HG03457 (cell line): ENCODE measurements around the gene FRK.
"Not testable (repeated sequence)": the region's sequence is repeated elsewhere in the genome, so short reads cannot be mapped to it uniquely, and the experiment has no call there.

Experiments used
- ATAC-seq: cut with Tn5 transposase; IDR thresholded peaks from one replicate; pipeline ENCODE4 v1.9.1; 2021; ENCODE audit warnings: moderate number of reproducible peaks; ENCODE audit not compliant: unreplicated experiment

FRK gene, protein sequence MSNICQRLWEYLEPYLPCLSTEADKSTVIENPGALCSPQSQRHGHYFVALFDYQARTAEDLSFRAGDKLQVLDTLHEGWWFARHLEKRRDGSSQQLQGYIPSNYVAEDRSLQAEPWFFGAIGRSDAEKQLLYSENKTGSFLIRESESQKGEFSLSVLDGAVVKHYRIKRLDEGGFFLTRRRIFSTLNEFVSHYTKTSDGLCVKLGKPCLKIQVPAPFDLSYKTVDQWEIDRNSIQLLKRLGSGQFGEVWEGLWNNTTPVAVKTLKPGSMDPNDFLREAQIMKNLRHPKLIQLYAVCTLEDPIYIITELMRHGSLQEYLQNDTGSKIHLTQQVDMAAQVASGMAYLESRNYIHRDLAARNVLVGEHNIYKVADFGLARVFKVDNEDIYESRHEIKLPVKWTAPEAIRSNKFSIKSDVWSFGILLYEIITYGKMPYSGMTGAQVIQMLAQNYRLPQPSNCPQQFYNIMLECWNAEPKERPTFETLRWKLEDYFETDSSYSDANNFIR

DNA sequence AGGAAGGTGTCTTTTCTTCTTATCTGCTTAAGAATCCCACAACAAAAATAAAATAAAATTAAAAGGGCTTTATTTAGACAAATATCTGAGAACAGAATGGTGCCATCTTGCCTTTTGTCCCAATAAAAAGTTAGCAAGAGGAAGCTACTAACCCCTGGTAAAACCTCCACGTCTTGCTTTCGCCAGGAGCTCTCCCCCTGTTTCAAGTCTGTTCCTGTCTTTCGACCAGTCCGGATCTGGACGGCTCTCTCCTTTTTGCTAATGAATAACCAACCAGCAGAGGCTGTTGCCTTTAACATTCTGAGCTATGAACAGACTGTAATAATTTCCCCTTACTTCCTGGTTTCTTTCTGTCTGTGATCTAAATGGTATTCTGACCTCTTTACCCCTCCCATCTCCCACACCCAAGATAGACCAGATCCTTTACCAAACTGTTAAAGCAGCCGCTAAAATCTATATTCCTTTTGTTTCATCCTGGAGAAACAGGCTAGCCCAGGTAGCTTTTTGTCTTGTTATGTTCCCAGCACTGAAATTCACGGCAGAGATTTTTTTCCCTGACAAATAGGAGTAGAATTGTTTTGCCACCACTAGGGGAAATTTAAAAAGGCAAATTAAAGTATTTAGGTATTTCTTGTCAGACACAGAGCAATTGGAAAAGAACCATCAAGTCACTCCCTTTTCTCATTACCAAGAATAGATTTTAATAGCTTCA, at the start of gene FRK:
TSS of gene FRK (minus strand) at position 320 of the 712 bp plus-strand sequence. CDS start 580 bp downstream, outside the sequence.
- ATAC-seq, result no peak

- no peak for ATAC-seq
Measured at GRCh38 chr6:116108836-116109235, 48.1 kb upstream of the FRK start.

- no peak for ATAC-seq
Measured at GRCh38 chr6:116106146-116106545, 45.5 kb upstream of the FRK start.

GRCh38 chr6:116105247-116105646, 44.6 kb upstream of the FRK start:
- no peak for ATAC-seq

- no peak for ATAC-seq
Measured at GRCh38 chr6:116104636-116105035, 43.9 kb upstream of the FRK start.

GRCh38 chr6:116102873-116103272, 42.2 kb upstream of the FRK start:
- no peak for ATAC-seq

DNA sequence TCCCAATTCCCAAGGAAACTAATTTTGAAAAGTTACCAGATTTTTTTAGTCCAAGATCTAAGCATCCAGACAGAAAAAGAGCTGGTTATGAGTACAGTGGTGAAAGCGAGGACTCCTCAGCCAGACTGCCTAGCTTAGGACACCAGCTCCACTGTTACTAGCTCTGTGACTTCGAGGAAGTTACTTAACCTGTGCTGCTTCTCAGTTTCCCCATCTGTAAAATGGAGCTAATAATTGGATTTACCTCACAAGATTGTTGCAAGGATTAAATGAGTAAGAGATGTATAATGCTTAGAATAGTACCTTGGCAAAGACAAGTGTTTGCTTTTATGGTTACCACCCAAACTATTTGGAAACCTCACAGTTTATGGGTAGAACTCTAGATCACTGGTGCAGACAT, 41.1 kb upstream of the FRK start:
- no peak for ATAC-seq

GRCh38 chr6:116101302-116101718, 40.6 kb upstream of the FRK start:
- peak; percentile 46 for ATAC-seq

GRCh38 chr6:116100419-116101301, 40.0 kb upstream of the FRK start, which contains the start of gene NT5DC1:
Gene NT5DC1 (plus strand): TSS chr6:116100853. CDS start chr6:116100931, 78 bp downstream.
- peak; percentile 87 for ATAC-seq

GRCh38 chr6:116099036-116099435, 38.3 kb upstream of the FRK start:
- ATAC-seq, result no peak

DNA sequence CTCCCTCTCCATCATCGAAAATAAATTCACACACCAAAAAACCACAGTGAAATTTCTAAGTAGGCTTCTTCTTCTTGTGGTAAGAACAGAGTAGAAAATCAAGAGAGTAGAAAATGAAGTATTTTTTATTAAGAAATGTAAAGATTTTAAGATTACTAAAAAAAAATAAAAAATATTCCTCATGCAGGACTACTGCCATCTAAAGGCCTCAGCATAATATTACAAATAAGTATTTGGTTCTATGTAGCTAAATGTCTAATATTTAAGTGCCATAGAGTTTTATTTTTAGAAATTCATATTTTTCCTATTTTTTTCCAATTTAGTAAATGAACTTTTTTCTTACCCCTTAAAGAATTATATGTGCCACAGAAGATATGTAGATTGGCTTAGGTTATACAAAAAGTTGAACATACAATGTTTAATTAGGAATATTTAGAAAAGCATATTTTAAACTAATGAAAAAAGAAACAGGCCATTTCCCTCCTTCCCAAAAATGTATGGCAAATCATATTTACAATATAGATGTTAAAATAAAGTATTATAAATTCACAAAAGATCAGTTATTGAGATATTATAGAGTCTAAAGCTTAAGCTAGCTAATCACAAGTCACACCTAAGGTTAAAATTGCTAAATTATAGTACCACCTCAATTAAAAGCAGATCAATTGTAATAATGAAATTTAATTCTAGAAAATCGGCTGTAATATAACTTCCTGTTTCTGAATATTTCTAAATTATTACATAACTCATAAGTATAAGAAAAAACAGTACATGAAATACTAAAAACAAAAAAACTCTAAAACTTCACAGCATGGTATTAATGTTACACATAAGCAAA, 36.5 kb upstream of the FRK start:
- ATAC-seq, result no peak

DNA sequence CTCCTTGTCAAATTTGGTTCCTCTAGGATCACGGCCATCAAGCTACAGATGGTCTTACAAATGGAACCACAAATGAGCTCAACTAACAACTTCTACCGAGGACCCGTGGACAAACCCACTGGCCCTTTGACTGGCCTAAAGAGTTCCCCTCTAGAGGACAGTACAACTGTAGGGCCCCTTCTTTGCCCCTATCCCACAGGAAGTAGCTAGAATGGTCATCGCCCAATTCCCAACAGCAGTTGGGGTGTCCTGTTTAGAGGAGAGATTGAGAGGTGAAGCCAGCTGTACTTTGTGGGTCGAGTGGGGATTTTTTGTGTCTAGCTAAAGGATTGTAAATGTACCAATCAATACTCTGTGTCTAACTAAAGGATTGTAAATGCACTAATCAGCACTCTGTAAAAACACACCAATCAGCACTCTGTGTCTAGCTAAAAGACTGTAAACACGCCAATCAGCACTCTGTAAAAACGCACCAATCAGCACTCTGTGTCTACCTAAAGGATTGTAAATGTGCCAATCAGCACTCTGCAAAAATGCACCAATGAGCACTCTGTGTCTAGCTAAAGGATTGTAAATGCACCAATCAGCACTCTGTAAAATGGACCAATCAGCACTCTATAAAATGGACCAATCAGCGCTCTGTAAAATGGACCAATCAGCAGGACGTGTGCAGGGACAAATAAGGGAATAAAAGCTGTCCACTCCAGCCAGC, 35.5 kb upstream of the FRK start:
- not testable (repeated sequence) for ATAC-seq

DNA sequence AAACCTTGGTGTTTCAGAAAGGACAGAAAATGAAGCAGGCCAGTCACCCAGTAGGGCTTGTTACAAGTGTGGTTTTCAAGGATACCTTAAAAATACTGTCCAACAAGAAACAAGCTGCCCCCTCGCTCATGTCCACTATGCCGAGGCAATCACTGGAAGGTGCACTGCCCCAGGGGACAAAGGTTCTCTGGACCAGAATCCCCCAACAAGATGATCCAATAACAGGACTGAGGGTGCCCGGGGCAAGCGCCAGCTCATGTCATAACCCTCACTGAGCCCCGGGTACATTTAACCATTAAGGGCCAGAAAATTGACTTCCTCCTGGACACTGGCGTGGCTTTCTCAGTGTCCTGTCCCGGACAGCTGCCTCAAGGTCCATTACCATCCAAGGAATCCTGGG, 33.4 kb upstream of the FRK start:
- ATAC-seq, result no peak

DNA sequence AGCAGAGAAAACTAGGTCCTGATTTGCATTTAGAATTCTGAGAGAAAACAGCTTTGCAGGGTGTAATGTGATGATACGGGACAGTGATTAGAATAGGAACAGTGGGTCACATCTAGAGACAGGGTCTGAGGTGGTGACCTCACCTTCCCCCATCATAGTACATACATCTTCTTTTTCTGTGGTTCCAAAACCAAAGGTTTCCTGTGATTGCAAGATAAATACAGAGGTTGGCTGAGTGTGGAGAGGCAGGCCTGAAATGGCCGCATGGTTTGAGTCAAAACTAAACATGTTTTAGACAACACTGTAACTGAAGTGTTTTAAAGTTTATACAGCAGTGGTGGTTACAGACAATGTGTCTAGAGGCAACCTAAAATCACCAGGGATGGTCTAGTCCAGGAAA, 29.6 kb upstream of the FRK start:
- ATAC-seq, result peak; percentile 68

DNA sequence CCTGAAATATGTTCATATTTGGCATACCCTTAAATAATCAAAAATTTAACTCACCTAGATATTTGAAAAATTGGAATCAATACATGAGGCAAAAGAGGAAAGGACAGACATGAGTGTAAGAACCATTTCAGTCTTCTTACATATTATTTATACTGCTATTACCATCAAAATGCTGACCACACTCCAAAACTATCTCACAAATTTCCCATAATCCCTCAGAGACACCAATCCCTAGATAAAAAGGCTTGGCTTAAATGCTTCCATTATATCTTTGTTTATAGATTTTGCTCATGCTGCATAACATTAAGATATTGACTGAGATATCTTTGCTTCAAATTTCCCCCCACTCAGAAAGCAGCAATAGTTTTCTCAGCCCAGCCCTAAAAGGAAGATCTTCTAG, 28.3 kb upstream of the FRK start:
- ATAC-seq, result no peak

- peak; percentile 91 for ATAC-seq
Measured at GRCh38 chr6:116087437-116088027, 26.8 kb upstream of the FRK start.

DNA sequence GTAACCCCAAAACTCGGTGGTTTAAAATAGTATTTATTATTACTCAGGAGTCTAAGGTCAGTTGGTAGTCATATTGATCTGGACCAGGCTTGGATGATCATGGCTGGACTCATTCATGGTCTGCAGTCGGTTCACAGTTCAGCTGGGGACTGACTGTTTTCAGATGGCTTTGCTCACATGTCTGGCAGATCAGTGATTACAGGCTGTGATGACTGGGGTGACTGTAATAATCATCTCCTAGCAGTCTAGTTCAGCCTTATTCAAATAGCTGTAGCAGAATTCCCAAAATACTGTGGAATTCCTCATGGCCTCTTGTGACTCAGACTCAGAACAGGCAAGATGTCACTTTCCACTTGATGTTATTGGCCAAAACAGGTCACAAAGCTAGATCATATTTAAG, 23.6 kb upstream of the FRK start:
- no peak for ATAC-seq

DNA sequence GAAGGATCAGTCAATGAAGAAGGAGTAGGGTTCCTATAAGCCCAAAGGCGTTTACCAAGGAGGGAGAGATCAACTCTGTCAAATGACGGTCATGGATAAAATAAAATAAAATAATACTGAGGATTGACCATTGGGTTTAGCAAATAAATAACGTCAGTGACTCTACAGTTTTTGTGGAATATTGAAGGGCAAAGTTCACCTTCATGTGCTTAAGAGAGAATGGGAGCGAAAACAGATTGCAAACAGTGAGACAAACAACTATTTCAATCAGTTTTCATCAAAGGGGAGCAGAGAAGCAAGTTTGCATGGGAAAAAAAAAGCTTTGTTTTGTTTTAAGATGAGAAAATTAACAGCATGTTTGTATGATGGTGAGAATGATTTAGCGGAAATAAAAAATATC, 22.4 kb upstream of the FRK start:
- no peak for ATAC-seq

DNA sequence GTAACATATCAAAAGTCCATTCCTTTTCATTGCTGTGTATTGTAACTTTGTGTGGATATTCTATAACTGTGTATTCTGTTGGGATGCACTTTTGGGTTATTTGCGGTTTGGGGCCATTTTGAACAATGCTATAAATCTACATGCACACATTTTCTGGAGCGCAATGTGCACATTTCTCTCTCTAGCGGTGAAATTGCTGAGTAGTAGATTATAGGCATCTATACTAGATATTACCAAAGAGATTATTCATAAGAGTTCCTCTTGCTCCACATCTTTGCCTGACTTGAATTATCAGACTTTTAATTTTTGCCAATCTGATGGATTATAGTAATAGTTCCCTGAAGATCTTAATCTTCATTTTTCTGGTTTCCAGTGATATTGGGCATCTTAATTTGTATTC, 18.3 kb upstream of the FRK start:
- ATAC-seq, result no peak
